Panc1 (cell line): ENCODE results near the gene RGS18.

ENCODE experiments used
- CTCF ChIP-seq: fragments of 450-650 bp; IDR thresholded peaks from 2 replicates; pipeline ENCODE4 v1.5.1; 2017; ENCODE audit warnings: mild to moderate bottlenecking
- POLR2AphosphoS5 ChIP-seq: IDR thresholded peaks from 2 replicates; pipeline ENCODE4 v1.6.1; 2012; ENCODE audit warnings: mild to moderate bottlenecking, low read depth, low read length, moderate library complexity
- REST ChIP-seq, 2 experiments: IDR thresholded peaks; 2 replicates each; pipeline ENCODE4 v1.6.1; 2011 to 2012; ENCODE audit warnings: low read depth in 2 of 2, control low read depth in 1 of 2, low read length in 1 of 2, mild to moderate bottlenecking in 1 of 2, moderate library complexity in 1 of 2; ENCODE audit not compliant: insufficient read depth in 1 of 2
- SIN3A ChIP-seq: IDR thresholded peaks from 2 replicates; pipeline ENCODE4 v1.6.1; 2012; ENCODE audit warnings: low read depth, mild to moderate bottlenecking, low read length, moderate library complexity, borderline replicate concordance; ENCODE audit not compliant: insufficient read depth
- TCF7L2 ChIP-seq: IDR thresholded peaks from 2 replicates; pipeline ENCODE4 v1.6.1; 2011; ENCODE audit warnings: mild to moderate bottlenecking, low read depth, low read length, inconsistent platforms

- TF ChIP-seq REST (IDR thresholded peaks at IDR 0.05; ENCODE audit: insufficient read depth in 1 of 2, low read depth in 2 of 2, low read length in 1 of 2), result no peak
- TF ChIP-seq SIN3A, result no peak
- TF ChIP-seq CTCF, result no peak
- TF ChIP-seq POLR2AphosphoS5, result no peak
- no peak for TF ChIP-seq TCF7L2
Measured at GRCh38 chr1:192190066-192190465, 31.8 kb downstream of the RGS18 start.
